ENCODE data around the gene FKBP15. TPM values are rescaled to one million over a fixed set of nuclear protein-coding genes. Genes with fewer than 3 reads are reported as not detected.
A peak's percentile ranks its signal among the peaks of the same experiment; 100 is the strongest.

FKBP15 gene
- total and polyA plus RNA-seq, 2 of the 8 experiments (the other 6 are each of a cell fraction or from before 2014, with no cell fraction given) = 9.9 to 13.8 TPM

DNA sequence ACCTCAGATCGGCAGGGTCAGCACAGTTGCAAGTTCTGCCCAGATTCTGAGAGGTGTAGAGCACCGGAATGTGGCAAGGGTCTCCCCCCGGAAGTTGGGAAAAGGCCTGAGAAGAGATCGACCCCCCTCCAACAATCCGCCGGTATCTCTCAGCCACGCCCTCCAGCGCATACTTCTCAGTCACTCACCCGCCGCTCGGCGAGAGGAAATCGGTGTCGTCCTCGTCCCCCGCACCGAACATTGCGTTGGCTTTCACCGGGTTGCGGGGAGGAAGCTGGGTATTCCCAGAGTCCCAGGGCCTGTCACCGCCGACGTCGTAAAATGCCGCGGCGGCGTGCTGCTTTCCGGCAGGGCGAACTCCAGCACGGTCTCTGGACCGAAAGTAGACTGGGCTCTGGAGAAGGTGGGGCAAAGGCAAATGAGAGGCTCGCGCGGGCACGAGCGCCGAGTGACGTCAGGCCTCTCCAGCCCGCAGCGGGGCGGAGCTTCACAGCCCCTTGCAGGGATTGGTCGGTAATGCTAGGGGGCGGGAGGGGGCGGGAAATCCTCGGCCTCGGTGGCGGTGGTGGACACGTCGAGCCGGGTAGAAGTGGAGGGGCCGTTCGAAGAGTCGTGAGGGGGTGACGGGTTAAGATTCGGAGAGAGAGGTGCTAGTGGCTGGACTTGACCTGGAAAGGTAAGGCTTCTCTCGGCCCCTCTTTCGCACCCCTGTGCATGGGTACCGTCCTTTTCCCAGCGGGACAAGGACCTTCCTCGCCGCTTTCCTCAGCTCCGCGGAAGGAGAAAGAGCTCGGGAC is at the start of gene FKBP15, which contains the start of gene SLC31A1 (continued):
- TF ChIP-seq EP300 (IDR thresholded peaks at IDR 0.05; ENCODE audit: borderline replicate concordance in 1 of 2, low read depth in 2 of 2, low read length in 2 of 2) = no peak
- TF ChIP-seq RNF2 (IDR thresholded peaks at IDR 0.05; ENCODE audit: borderline replicate concordance, low read depth, low read length, missing control alignments, poor library complexity, severe bottlenecking) = no peak
- peak; percentile 67; the same call in 1 of the 2 replicates for TF ChIP-seq SP1 (IDR thresholded peaks at IDR 0.05; ENCODE audit: low read depth, low read length)
- no peak for TF ChIP-seq YY1 (IDR thresholded peaks at IDR 0.05; ENCODE audit: low read depth, low read length)
- TF ChIP-seq CREB1 (IDR thresholded peaks at IDR 0.05) = peak; percentile 88
- no peak for TF ChIP-seq TAF7 (optimal IDR thresholded peaks at IDR 0.05; ENCODE audit: borderline replicate concordance, low read depth, low read length)
- no peak for TF ChIP-seq GABPA (IDR thresholded peaks at IDR 0.05; ENCODE audit: borderline replicate concordance, insufficient read depth, low read length)
- no peak for TF ChIP-seq TCF12 (IDR thresholded peaks at IDR 0.05; ENCODE audit: low read depth, low read length)
- no peak for TF ChIP-seq SRF (IDR thresholded peaks at IDR 0.05; ENCODE audit: low read depth, low read length)
- TF ChIP-seq GTF2F1 (IDR thresholded peaks at IDR 0.05; ENCODE audit: borderline replicate concordance, low read depth, low read length) = no peak
- TF ChIP-seq SIRT6 (IDR thresholded peaks at IDR 0.05; ENCODE audit: low read length) = no peak
- TF ChIP-seq EGR1 (IDR thresholded peaks at IDR 0.05; ENCODE audit: borderline replicate concordance, low read depth, low read length) = no peak
- peak; percentile 94 for TF ChIP-seq RBBP5 (IDR thresholded peaks at IDR 0.05; ENCODE audit: borderline replicate concordance, low read depth, low read length)
- no peak for TF ChIP-seq FOSL1 (IDR thresholded peaks at IDR 0.05; ENCODE audit: insufficient read depth, low read depth, low read length)
- TF ChIP-seq ATF2 (IDR thresholded peaks at IDR 0.05; ENCODE audit: low read length) = peak; percentile 69; the same call in 1 of the 2 replicates
- TF ChIP-seq CTCF (IDR thresholded peaks at IDR 0.05; ENCODE audit: control extremely low read depth in 1 of 3, insufficient read depth in 1 of 3, low read depth in 1 of 3, low read length in 3 of 3) = no peak
- TF ChIP-seq PHF8 (conservative IDR thresholded peaks at IDR 0.05; ENCODE audit: low read depth, low read length) = peak; percentile 71
- peak; percentile 74; the same call in 1 of the 2 replicates for TF ChIP-seq TAF1 (IDR thresholded peaks at IDR 0.05; ENCODE audit: low read depth, low read length)
- no peak for TF ChIP-seq RFX5 (IDR thresholded peaks at IDR 0.05; ENCODE audit: borderline replicate concordance, low read depth, low read length)

Measured in H1 (cell line).